ENCODE data around the gene WWOX.

The WWOX gene

GRCh38 chr16:78200623-78201096 lies 101.2 kb downstream of the WWOX start:
- Histone ChIP-seq H3K9ac (ENCODE audit: low read length) (no peak overlapping the region), H4K12ac (ENCODE audit: low read depth, low read length) (no peak overlapping the region), H3K79me1 (ENCODE audit: low read length) (no peaks in the 10 kb centered on the region), H3K27me3 (ENCODE audit: insufficient read depth, low read length) (no peaks in the 10 kb centered on the region), H4K8ac (ENCODE audit: low read depth, low read length) (no peak overlapping the region), H3K79me2 (ENCODE audit: control insufficient read depth, insufficient read depth, low read length, poor library complexity) (no peaks in the 10 kb centered on the region), H3K23ac (ENCODE audit: low read length) (no peak overlapping the region), H3K4me1 (ENCODE audit: control insufficient read depth in 1 of 2, insufficient read depth in 2 of 2, low read length in 2 of 2) (peaks cover 2% of the 10 kb centered on the region in 2 experiments), H2BK12ac (ENCODE audit: low read length) (no peak overlapping the region), H3K27ac (ENCODE audit: low read depth, low read length) (no peak overlapping the region), H2AK5ac (ENCODE audit: low read length) (no peak overlapping the region), H3K18ac (ENCODE audit: low read length) (no peak overlapping the region), H3K4me3 (ENCODE audit: low read depth, low read length) (no peak overlapping the region), H3K14ac (ENCODE audit: low read length) (no peak overlapping the region), H3K4ac (ENCODE audit: low read depth, low read length) (no peak overlapping the region), H3K4me2 (ENCODE audit: low read length) (no peak overlapping the region), H3K9me3 (ENCODE audit: insufficient read depth, low read depth, low read length) (no peaks in the 10 kb centered on the region), H2BK120ac (ENCODE audit: insufficient read depth, low read length, poor library complexity) (no peak overlapping the region), H4K91ac (ENCODE audit: low read depth, low read length) (no peak overlapping the region), H2BK5ac (ENCODE audit: low read depth, low read length, poor library complexity) (no peak overlapping the region), H3K36me3 (ENCODE audit: control insufficient read depth in 1 of 2, insufficient read depth in 2 of 2, low read length in 2 of 2) (no peaks in the 10 kb centered on the region), H2AFZ (ENCODE audit: insufficient read depth, low read length, poor library complexity) (no peak overlapping the region)
- no peak for DNase-seq
- WGBS (ENCODE audit: extremely low coverage, insufficient coverage, insufficient read length) = no CpG with 5 or more reads among the region's 6 CpGs

- Histone ChIP-seq H2BK5ac (ENCODE audit: low read depth, low read length, poor library complexity) (no peak overlapping the region), H4K12ac (ENCODE audit: low read depth, low read length) (no peak overlapping the region), H3K18ac (ENCODE audit: low read length) (no peak overlapping the region), H3K4me1 (ENCODE audit: control insufficient read depth in 1 of 2, insufficient read depth in 2 of 2, low read length in 2 of 2) (peaks cover 0 to 2% of the 10 kb centered on the region in 2 experiments), H2BK12ac (ENCODE audit: low read length) (no peak overlapping the region), H3K36me3 (ENCODE audit: control insufficient read depth in 1 of 2, insufficient read depth in 2 of 2, low read length in 2 of 2) (no peaks in the 10 kb centered on the region), H3K9ac (ENCODE audit: low read length) (no peak overlapping the region), H3K23ac (ENCODE audit: low read length) (no peak overlapping the region), H2AK5ac (ENCODE audit: low read length) (no peak overlapping the region), H3K4me2 (ENCODE audit: low read length) (no peak overlapping the region), H3K27ac (ENCODE audit: low read depth, low read length) (no peak overlapping the region), H3K79me1 (ENCODE audit: low read length) (no peaks in the 10 kb centered on the region), H3K14ac (ENCODE audit: low read length) (no peak overlapping the region), H4K91ac (ENCODE audit: low read depth, low read length) (no peak overlapping the region), H3K4ac (ENCODE audit: low read depth, low read length) (no peak overlapping the region), H3K79me2 (ENCODE audit: control insufficient read depth, insufficient read depth, low read length, poor library complexity) (no peaks in the 10 kb centered on the region), H2AFZ (ENCODE audit: insufficient read depth, low read length, poor library complexity) (no peak overlapping the region), H3K27me3 (ENCODE audit: insufficient read depth, low read length) (no peaks in the 10 kb centered on the region), H3K4me3 (ENCODE audit: low read depth, low read length) (no peak overlapping the region), H2BK120ac (ENCODE audit: insufficient read depth, low read length, poor library complexity) (no peak overlapping the region), H3K9me3 (ENCODE audit: insufficient read depth, low read depth, low read length) (no peaks in the 10 kb centered on the region), H4K8ac (ENCODE audit: low read depth, low read length) (no peak overlapping the region)
- WGBS (ENCODE audit: extremely low coverage, insufficient coverage, insufficient read length) = 100% methylated on average over 3 of the region's 3 CpGs
- DNase-seq = no peak
Observed at GRCh38 chr16:78205506-78205905, 106.1 kb downstream of the WWOX start.

GRCh38 chr16:78206623-78207223 lies 107.3 kb downstream of the WWOX start:
- no peak overlapping the region for H3K9ac ChIP-seq (ENCODE audit: low read length)
- peaks cover 8 to 10% of the 10 kb centered on the region in 2 experiments for H3K4me1 ChIP-seq (ENCODE audit: control insufficient read depth in 1 of 2, insufficient read depth in 2 of 2, low read length in 2 of 2)
- no peak overlapping the region for H3K23ac ChIP-seq (ENCODE audit: low read length)
- DNase-seq = no peak
- peaks cover 7% of the 10 kb centered on the region for H3K79me1 ChIP-seq (ENCODE audit: low read length)
- no peak overlapping the region for H2BK12ac ChIP-seq (ENCODE audit: low read length)
- no peak overlapping the region for H3K18ac ChIP-seq (ENCODE audit: low read length)
- no peaks in the 10 kb centered on the region for H3K36me3 ChIP-seq (ENCODE audit: control insufficient read depth in 1 of 2, insufficient read depth in 2 of 2, low read length in 2 of 2)
- H2BK5ac ChIP-seq (ENCODE audit: low read depth, low read length, poor library complexity) = no peak overlapping the region
- WGBS (ENCODE audit: extremely low coverage, insufficient coverage, insufficient read length) = no CpG with 5 or more reads among the region's 2 CpGs
- no peaks in the 10 kb centered on the region for H3K27me3 ChIP-seq (ENCODE audit: insufficient read depth, low read length)
- H3K27ac ChIP-seq (ENCODE audit: low read depth, low read length) = no peak overlapping the region
- no peak overlapping the region for H3K4ac ChIP-seq (ENCODE audit: low read depth, low read length)
- H3K9me3 ChIP-seq (ENCODE audit: insufficient read depth, low read depth, low read length) = no peaks in the 10 kb centered on the region
- no peak overlapping the region for H4K91ac ChIP-seq (ENCODE audit: low read depth, low read length)
- H2AFZ ChIP-seq (ENCODE audit: insufficient read depth, low read length, poor library complexity) = no peak overlapping the region
- no peak overlapping the region for H3K4me3 ChIP-seq (ENCODE audit: low read depth, low read length)
- H3K4me2 ChIP-seq (ENCODE audit: low read length) = no peak overlapping the region
- no peak overlapping the region for H2BK120ac ChIP-seq (ENCODE audit: insufficient read depth, low read length, poor library complexity)
- no peak overlapping the region for H4K8ac ChIP-seq (ENCODE audit: low read depth, low read length)
- H3K79me2 ChIP-seq (ENCODE audit: control insufficient read depth, insufficient read depth, low read length, poor library complexity) = no peaks in the 10 kb centered on the region
- H3K14ac ChIP-seq (ENCODE audit: low read length) = no peak overlapping the region
- no peak overlapping the region for H2AK5ac ChIP-seq (ENCODE audit: low read length)
- no peak overlapping the region for H4K12ac ChIP-seq (ENCODE audit: low read depth, low read length)

GRCh38 chr16:78209951-78210661 lies 110.7 kb downstream of the WWOX start:
- H2AFZ ChIP-seq (ENCODE audit: insufficient read depth, low read length, poor library complexity) = no peak overlapping the region
- no peaks in the 10 kb centered on the region for H3K36me3 ChIP-seq (ENCODE audit: control insufficient read depth in 1 of 2, insufficient read depth in 2 of 2, low read length in 2 of 2)
- H4K91ac ChIP-seq (ENCODE audit: low read depth, low read length) = no peak overlapping the region
- H3K23ac ChIP-seq (ENCODE audit: low read length) = no peak overlapping the region
- peaks cover 20% of the 10 kb centered on the region for H3K79me1 ChIP-seq (ENCODE audit: low read length)
- DNase-seq = peak; percentile 64 to 81
- no peak overlapping the region for H3K4ac ChIP-seq (ENCODE audit: low read depth, low read length)
- no peak overlapping the region for H3K14ac ChIP-seq (ENCODE audit: low read length)
- H2BK12ac ChIP-seq (ENCODE audit: low read length) = no peak overlapping the region
- H2AK5ac ChIP-seq (ENCODE audit: low read length) = no peak overlapping the region
- H2BK120ac ChIP-seq (ENCODE audit: insufficient read depth, low read length, poor library complexity) = no peak overlapping the region
- no peak overlapping the region for H4K8ac ChIP-seq (ENCODE audit: low read depth, low read length)
- no peaks in the 10 kb centered on the region for H3K27me3 ChIP-seq (ENCODE audit: insufficient read depth, low read length)
- H4K12ac ChIP-seq (ENCODE audit: low read depth, low read length) = no peak overlapping the region
- H3K9me3 ChIP-seq (ENCODE audit: insufficient read depth, low read depth, low read length) = no peaks in the 10 kb centered on the region
- peaks cover 2% of the 10 kb centered on the region for H3K79me2 ChIP-seq (ENCODE audit: control insufficient read depth, insufficient read depth, low read length, poor library complexity)
- WGBS (ENCODE audit: extremely low coverage, insufficient coverage, insufficient read length) = no CpG with 5 or more reads among the region's 10 CpGs
- no peak overlapping the region for H3K9ac ChIP-seq (ENCODE audit: low read length)
- no peak overlapping the region for H3K4me3 ChIP-seq (ENCODE audit: low read depth, low read length)
- H2BK5ac ChIP-seq (ENCODE audit: low read depth, low read length, poor library complexity) = no peak overlapping the region
- peaks cover 24 to 28% of the 10 kb centered on the region in 2 experiments for H3K4me1 ChIP-seq (ENCODE audit: control insufficient read depth in 1 of 2, insufficient read depth in 2 of 2, low read length in 2 of 2)
- H3K4me2 ChIP-seq (ENCODE audit: low read length) = no peak overlapping the region
- H3K27ac ChIP-seq (ENCODE audit: low read depth, low read length) = peak overlapping the region; percentile 6
- H3K18ac ChIP-seq (ENCODE audit: low read length) = no peak overlapping the region
